ENCODE results near the gene CREG2.

CREG2 gene, protein sequence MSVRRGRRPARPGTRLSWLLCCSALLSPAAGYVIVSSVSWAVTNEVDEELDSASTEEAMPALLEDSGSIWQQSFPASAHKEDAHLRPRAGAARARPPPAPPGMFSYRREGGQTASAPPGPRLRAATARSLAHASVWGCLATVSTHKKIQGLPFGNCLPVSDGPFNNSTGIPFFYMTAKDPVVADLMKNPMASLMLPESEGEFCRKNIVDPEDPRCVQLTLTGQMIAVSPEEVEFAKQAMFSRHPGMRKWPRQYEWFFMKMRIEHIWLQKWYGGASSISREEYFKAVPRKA

DNA sequence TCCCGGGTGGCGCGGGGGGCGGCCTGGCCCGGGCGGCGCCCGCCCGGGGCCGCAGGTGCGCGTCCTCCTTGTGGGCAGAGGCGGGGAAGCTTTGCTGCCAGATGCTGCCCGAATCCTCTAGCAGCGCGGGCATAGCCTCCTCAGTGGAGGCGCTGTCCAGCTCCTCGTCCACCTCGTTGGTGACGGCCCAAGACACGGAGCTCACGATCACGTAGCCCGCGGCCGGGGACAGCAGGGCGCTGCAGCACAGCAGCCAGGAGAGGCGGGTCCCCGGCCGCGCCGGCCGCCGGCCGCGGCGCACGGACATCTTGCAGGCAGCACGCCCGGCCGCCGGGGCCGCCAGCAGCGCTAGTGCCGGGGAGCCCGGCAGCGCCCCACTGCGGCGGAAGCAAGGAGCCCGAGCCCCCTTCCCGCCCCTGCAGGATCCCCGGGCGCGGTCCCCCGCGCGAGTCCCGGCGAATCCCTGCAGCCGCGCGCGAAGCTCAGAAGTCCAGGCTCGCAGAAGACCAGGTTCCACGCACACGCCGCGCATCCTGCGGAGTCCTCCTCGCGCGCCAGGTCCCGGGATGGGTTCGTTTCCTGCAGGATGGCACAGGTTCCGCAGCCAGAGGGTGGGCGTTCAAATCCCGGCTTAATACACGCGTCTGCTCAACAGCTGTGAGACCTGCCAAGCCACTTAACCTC is at the start of gene CREG2:
CREG2 (minus strand) TSS at position 353 of the 684 bp plus-strand sequence; CDS start at position 307, 46 bp downstream.
- Histone ChIP-seq H3K27me3 (replicated peaks) (peaks cover 7% of the 10 kb centered on the region), H3K4me3 (ENCODE audit: low read depth, low read length) (peak within 1 kb of the TSS; percentile 54)

DNA sequence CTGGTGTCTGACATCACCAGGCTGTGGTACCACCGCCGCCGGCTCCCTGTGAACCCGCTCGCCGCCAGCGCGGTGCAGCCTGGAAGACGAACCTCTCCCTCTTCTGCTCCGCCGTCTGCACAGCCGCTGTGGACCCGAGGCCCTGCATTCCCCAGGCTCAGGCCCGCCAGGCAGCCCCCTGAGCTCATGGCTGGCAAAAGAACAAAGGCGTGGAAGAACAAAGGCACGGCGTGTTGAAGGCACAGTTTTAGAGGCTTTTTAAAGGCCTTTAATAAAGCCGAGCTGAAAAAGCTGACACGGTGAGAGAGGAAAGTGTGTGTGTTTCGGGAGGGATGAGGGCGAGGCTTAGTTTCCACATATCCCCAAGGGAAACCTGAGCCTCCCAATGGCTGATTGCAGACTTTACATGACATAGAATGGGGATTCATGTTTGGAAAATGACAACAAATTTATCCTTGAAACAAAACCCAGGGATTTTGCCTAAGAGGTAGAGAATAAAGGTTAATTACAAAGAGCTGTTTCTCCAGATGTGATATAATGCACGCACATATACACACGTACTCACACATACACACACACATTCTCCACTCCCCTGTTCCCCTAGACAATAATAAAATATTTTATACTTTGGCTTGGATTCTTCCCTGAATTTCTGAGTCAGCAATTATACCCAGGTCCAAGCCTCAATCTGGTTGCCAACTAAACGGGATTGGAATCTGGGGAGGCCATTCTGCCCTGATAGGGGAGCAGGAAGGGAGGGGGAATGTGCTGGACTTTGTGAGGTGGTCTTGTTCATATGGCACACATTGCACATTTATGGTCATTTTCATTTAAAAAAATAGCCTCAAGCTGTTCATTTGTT is 47.9 kb upstream of the CREG2 start:
- H3K36me3 ChIP-seq (replicated peaks): no peaks in the 10 kb centered on the region
- in situ Hi-C loops (cut with HindIII; ENCODE audit: low pct_ligation_motif_present, low sequenced_read_pairs): loop anchor here (25.0 kb wide), 1 partner anchor 402 kb away; no protein-coding TSS in a partner anchor
- H3K4me3 ChIP-seq (ENCODE audit: low read depth, low read length): no peak overlapping the region
- TF ChIP-seq, protein P1, sequence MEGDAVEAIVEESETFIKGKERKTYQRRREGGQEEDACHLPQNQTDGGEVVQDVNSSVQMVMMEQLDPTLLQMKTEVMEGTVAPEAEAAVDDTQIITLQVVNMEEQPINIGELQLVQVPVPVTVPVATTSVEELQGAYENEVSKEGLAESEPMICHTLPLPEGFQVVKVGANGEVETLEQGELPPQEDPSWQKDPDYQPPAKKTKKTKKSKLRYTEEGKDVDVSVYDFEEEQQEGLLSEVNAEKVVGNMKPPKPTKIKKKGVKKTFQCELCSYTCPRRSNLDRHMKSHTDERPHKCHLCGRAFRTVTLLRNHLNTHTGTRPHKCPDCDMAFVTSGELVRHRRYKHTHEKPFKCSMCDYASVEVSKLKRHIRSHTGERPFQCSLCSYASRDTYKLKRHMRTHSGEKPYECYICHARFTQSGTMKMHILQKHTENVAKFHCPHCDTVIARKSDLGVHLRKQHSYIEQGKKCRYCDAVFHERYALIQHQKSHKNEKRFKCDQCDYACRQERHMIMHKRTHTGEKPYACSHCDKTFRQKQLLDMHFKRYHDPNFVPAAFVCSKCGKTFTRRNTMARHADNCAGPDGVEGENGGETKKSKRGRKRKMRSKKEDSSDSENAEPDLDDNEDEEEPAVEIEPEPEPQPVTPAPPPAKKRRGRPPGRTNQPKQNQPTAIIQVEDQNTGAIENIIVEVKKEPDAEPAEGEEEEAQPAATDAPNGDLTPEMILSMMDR (IDR thresholded peaks at IDR 0.05; ENCODE audit: low read depth, low read length, missing control alignments): no peak
- no peak for DNase-seq
- H3K27me3 ChIP-seq (replicated peaks): no peaks in the 10 kb centered on the region
- H3K27ac ChIP-seq: no peak overlapping the region

More for the DNA sequence above, at the start of gene CREG2:
- Histone ChIP-seq H3K27ac (no peak within 1 kb of the TSS), H3K36me3 (replicated peaks) (no peaks in the 10 kb centered on the region)
- DNase-seq: peak; percentile 38
- TF ChIP-seq, protein P1 (IDR thresholded peaks at IDR 0.05; ENCODE audit: low read depth, low read length, missing control alignments): peak; percentile 46
- in situ Hi-C loops (cut with HindIII; ENCODE audit: low pct_ligation_motif_present, low sequenced_read_pairs): no loop called here

DNA sequence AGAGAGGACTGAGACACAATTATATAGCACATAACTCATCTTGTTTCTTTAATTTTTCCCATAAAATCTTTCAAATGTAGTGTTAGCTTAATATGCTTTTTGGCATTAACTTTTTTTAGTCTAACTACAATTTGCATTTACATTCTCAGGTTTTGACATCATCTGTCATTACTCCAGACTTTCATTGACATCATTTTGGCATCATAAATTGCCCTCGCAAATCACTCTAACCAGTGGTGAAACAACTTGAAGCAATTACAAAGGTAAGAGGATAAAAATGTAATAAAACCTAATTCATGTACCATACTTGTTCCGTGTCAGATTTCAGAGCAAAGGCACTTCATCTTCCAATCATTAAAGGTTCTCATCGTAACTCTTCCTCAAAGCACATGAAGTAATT is 46.2 kb upstream of the CREG2 start:
- H3K4me3 ChIP-seq (ENCODE audit: low read depth, low read length): no peak overlapping the region
- H3K27me3 ChIP-seq (replicated peaks): no peaks in the 10 kb centered on the region
- in situ Hi-C loops (cut with HindIII; ENCODE audit: low pct_ligation_motif_present, low sequenced_read_pairs): loop anchor here (25.0 kb wide), 1 partner anchor 404 kb away; no protein-coding TSS in a partner anchor
- H3K27ac ChIP-seq: no peak overlapping the region
- TF ChIP-seq, protein P1 (IDR thresholded peaks at IDR 0.05; ENCODE audit: low read depth, low read length, missing control alignments): no peak
- DNase-seq: no peak
- no peaks in the 10 kb centered on the region for H3K36me3 ChIP-seq (replicated peaks)

DNA sequence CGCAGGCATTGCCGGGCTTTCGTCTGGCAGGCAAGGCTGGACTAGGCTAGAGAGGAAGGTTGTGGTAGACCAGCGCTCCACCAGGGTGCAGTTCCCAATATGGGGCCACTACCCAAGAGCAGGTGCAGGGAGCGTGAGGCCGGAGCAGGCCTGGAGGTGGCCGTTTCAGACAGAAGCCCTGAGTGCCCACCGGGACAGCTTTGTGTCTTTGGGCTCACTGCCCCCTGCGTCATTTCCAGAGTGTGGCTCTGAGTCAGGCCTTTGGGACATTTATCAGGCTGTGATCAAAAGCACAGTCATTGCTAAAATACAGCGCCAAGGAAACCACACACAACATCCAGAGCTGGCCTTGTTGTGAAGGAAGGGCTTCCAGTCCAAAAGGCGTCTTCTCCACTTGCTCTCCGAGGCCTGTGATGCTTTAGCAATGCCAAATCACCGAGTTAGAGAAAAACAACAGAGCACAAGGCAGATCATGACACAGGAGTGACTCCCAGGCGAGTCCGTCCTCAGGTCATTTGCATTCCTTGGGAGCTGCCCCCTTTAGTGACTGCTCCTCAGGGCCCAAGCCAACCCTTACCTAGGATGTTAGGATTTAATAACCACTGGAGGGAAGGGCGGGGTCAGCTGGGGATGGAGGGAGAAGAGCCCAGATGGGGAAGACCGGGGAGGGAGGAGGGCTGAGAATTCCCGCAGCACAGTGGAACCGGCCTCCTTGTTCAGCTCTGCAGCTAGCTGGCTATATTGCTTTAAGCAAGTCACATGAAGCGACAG is 45.3 kb upstream of the CREG2 start:
- no peaks in the 10 kb centered on the region for H3K36me3 ChIP-seq (replicated peaks)
- in situ Hi-C loops (cut with HindIII; ENCODE audit: low pct_ligation_motif_present, low sequenced_read_pairs): loop anchor here (25.0 kb wide), 1 partner anchor 405 kb away; no protein-coding TSS in a partner anchor
- no peaks in the 10 kb centered on the region for H3K27me3 ChIP-seq (replicated peaks)
- DNase-seq: peak; percentile 28
- TF ChIP-seq, protein P1 (IDR thresholded peaks at IDR 0.05; ENCODE audit: low read depth, low read length, missing control alignments): no peak
- H3K4me3 ChIP-seq (ENCODE audit: low read depth, low read length): no peak overlapping the region
- H3K27ac ChIP-seq: no peak overlapping the region

DNA sequence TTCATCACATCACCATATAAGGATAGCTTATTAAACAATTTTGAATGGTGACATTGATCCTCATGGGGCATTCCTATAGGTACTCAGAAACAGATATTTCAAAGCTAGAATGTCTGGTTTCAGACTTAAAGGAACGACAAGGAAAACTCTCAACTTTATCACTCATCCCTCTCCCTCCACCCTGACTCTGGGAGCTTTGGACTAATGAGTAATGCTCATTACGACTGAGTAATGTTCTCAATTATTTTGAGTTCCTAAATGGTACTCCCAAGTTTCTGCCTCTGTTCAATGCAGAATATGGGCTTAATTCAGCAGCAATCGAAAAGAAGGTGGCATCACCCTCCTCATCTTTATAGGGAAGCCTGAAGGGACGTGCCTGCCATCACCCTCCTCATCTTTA is 44.2 kb upstream of the CREG2 start:
- no peak overlapping the region for H3K4me3 ChIP-seq (ENCODE audit: low read depth, low read length)
- H3K36me3 ChIP-seq (replicated peaks): no peaks in the 10 kb centered on the region
- no peaks in the 10 kb centered on the region for H3K27me3 ChIP-seq (replicated peaks)
- no peak overlapping the region for H3K27ac ChIP-seq
- TF ChIP-seq, protein P1 (IDR thresholded peaks at IDR 0.05; ENCODE audit: low read depth, low read length, missing control alignments): no peak
- in situ Hi-C loops (cut with HindIII; ENCODE audit: low pct_ligation_motif_present, low sequenced_read_pairs): loop anchor here (25.0 kb wide), 1 partner anchor 406 kb away; no protein-coding TSS in a partner anchor
- DNase-seq: no peak
